HepG2 (cell line): ENCODE data around the gene TFB1M.
"Not testable (repeated sequence)": the region's sequence is repeated elsewhere in the genome, so short reads cannot be mapped to it uniquely, and the experiment has no call there.

Source experiments
- ARID2 ChIP-seq: sonication (generic); formaldehyde crosslinking; IDR thresholded peaks from 2 replicates; pipeline ENCODE4 v1.8.1; 2022; ENCODE audit warnings: mild to moderate bottlenecking, missing genetic modification reagents, borderline replicate concordance
- CBFB ChIP-seq: sonication (generic); formaldehyde crosslinking; IDR thresholded peaks from 2 replicates; pipeline ENCODE4 v1.4.0; 2020; ENCODE audit warnings: missing genetic modification reagents
- KAT8 ChIP-seq: IDR thresholded peaks from 2 replicates; pipeline ENCODE4 v1.6.1; 2016; ENCODE audit warnings: missing genetic modification reagents, missing compliant biosample characterization
- KLF16 ChIP-seq, 2 experiments: sonication (generic) in 1 of 2; formaldehyde crosslinking in 1 of 2; IDR thresholded peaks; 2 replicates each; pipeline versions ENCODE4 v1.6.1 to v1.8.0; 2016 to 2023; ENCODE audit warnings: missing genetic modification reagents in 2 of 2, missing compliant biosample characterization in 1 of 2
- NR2F1 ChIP-seq, 2 experiments: fragments of 450-650 bp in 1 of 2; formaldehyde crosslinking in 1 of 2; IDR thresholded peaks; 2 replicates each; pipeline versions ENCODE4 v1.5.0 to v1.6.1; 2016 to 2020; ENCODE audit warnings: mild to moderate bottlenecking in 1 of 2, missing compliant biosample characterization in 1 of 2, missing genetic modification reagents in 1 of 2, moderate library complexity in 1 of 2
- PHF21A ChIP-seq: sonication (generic); formaldehyde crosslinking; IDR thresholded peaks from 2 replicates; pipeline ENCODE4 v1.5.0; 2020; ENCODE audit warnings: mild to moderate bottlenecking, missing genetic modification reagents
- THYN1 ChIP-seq: sonication (generic); formaldehyde crosslinking; IDR thresholded peaks from 2 replicates; pipeline ENCODE4 v1.8.1; 2023; ENCODE audit warnings: low read depth, mild to moderate bottlenecking, moderate library complexity, missing genetic modification reagents, borderline replicate concordance
- TF ChIP-seq, protein P1 (sequence below), 2 experiments: fragments of 450-650 bp in 1 of 2; sonication (generic) in 1 of 2; formaldehyde crosslinking in 1 of 2; IDR thresholded peaks; 2 replicates each; pipeline versions ENCODE4 v1.6.1 to v1.8.0; 2016 to 2022; ENCODE audit warnings: antibody characterized with exemption in 1 of 2, mild to moderate bottlenecking in 1 of 2, missing genetic modification reagents in 1 of 2
- TF ChIP-seq, protein P2 (sequence below): sonication (generic); formaldehyde crosslinking; IDR thresholded peaks from 2 replicates; pipeline ENCODE4 v1.5.0; 2020; ENCODE audit warnings: mild to moderate bottlenecking, missing genetic modification reagents, moderate library complexity

DNA sequence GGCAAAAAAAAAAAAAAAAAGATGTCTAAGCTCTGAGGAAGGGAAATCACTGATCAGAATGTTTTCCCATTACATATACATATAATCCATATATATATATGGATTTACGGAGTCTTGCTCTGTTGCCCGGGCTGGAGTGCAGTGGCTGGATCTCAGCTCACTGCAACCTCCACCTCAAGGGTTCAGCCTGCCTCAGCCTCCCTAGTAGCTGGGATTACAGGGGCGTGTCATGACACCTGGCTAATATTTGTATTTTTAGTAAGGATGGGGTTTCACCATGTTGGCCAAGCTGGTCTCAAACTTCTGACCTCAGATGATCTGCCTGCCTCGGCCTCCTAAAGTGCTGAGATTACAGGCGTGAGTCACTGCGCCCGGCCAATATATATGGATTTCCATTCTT lies 19.8 kb upstream of the TFB1M start:
- TF ChIP-seq KLF16 (CRISPR knock-in tag; IDR thresholded peaks at IDR 0.05); KAT8 (CRISPR knock-in tag); ARID2 (CRISPR knock-in tag); CBFB (CRISPR knock-in tag); THYN1 (CRISPR knock-in tag); PHF21A (CRISPR knock-in tag); NR2F1 (CRISPR knock-in tag; IDR thresholded peaks at IDR 0.05): not testable (repeated sequence)
- TF ChIP-seq, protein P1, sequence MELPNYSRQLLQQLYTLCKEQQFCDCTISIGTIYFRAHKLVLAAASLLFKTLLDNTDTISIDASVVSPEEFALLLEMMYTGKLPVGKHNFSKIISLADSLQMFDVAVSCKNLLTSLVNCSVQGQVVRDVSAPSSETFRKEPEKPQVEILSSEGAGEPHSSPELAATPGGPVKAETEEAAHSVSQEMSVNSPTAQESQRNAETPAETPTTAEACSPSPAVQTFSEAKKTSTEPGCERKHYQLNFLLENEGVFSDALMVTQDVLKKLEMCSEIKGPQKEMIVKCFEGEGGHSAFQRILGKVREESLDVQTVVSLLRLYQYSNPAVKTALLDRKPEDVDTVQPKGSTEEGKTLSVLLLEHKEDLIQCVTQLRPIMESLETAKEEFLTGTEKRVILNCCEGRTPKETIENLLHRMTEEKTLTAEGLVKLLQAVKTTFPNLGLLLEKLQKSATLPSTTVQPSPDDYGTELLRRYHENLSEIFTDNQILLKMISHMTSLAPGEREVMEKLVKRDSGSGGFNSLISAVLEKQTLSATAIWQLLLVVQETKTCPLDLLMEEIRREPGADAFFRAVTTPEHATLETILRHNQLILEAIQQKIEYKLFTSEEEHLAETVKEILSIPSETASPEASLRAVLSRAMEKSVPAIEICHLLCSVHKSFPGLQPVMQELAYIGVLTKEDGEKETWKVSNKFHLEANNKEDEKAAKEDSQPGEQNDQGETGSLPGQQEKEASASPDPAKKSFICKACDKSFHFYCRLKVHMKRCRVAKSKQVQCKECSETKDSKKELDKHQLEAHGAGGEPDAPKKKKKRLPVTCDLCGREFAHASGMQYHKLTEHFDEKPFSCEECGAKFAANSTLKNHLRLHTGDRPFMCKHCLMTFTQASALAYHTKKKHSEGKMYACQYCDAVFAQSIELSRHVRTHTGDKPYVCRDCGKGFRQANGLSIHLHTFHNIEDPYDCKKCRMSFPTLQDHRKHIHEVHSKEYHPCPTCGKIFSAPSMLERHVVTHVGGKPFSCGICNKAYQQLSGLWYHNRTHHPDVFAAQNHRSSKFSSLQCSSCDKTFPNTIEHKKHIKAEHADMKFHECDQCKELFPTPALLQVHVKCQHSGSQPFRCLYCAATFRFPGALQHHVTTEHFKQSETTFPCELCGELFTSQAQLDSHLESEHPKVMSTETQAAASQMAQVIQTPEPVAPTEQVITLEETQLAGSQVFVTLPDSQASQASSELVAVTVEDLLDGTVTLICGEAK (IDR thresholded peaks at IDR 0.05) = not testable (repeated sequence)
- TF ChIP-seq, protein P1 (CRISPR knock-in tag; IDR thresholded peaks at IDR 0.05) = not testable (repeated sequence)
- TF ChIP-seq, protein P2, sequence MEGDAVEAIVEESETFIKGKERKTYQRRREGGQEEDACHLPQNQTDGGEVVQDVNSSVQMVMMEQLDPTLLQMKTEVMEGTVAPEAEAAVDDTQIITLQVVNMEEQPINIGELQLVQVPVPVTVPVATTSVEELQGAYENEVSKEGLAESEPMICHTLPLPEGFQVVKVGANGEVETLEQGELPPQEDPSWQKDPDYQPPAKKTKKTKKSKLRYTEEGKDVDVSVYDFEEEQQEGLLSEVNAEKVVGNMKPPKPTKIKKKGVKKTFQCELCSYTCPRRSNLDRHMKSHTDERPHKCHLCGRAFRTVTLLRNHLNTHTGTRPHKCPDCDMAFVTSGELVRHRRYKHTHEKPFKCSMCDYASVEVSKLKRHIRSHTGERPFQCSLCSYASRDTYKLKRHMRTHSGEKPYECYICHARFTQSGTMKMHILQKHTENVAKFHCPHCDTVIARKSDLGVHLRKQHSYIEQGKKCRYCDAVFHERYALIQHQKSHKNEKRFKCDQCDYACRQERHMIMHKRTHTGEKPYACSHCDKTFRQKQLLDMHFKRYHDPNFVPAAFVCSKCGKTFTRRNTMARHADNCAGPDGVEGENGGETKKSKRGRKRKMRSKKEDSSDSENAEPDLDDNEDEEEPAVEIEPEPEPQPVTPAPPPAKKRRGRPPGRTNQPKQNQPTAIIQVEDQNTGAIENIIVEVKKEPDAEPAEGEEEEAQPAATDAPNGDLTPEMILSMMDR (CRISPR knock-in tag) = not testable (repeated sequence)
